ENCODE measurements around the gene APOC4.

DNA sequence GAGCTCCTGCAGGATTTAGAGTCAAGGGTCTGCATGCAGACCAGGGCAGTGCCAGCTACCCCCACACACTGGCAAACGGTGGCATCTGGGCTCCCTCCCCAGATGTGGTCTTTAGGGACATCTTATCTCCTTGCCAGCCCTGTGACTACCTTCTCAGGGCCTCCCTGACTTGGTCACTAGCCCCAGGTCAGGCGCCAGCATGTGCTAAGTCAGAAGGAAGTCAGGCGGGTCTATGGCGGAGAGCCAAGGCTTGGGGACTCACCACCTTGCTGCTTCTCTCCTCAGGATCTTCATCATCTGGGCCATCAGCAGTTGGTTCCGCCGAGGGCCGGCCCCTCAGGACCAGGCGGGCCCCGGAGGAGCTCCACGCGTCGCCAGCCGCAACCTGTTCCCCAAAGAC is 30.8 kb downstream of the APOC4 start:
- TF ChIP-seq, protein P1, sequence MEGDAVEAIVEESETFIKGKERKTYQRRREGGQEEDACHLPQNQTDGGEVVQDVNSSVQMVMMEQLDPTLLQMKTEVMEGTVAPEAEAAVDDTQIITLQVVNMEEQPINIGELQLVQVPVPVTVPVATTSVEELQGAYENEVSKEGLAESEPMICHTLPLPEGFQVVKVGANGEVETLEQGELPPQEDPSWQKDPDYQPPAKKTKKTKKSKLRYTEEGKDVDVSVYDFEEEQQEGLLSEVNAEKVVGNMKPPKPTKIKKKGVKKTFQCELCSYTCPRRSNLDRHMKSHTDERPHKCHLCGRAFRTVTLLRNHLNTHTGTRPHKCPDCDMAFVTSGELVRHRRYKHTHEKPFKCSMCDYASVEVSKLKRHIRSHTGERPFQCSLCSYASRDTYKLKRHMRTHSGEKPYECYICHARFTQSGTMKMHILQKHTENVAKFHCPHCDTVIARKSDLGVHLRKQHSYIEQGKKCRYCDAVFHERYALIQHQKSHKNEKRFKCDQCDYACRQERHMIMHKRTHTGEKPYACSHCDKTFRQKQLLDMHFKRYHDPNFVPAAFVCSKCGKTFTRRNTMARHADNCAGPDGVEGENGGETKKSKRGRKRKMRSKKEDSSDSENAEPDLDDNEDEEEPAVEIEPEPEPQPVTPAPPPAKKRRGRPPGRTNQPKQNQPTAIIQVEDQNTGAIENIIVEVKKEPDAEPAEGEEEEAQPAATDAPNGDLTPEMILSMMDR (IDR thresholded peaks at IDR 0.05; ENCODE audit: low read depth, low read length, poor library complexity, severe bottlenecking), result no peak
- TF ChIP-seq EZH2phosphoT487 (IDR thresholded peaks at IDR 0.05; ENCODE audit: borderline replicate concordance, low read length), result no peak
